Keratinocyte (primary cell): ENCODE data around the gene THBS2. TPM values are rescaled to one million over a fixed set of nuclear protein-coding genes. Genes with fewer than 3 reads are reported as not detected.

Experiments
- DNase-seq: peaks from one replicate; pipeline ENCODE4 v3.0.0-alpha.2; 2011; ENCODE audit warnings: low read depth, missing footprints, low spot score
- FAIRE-seq: peaks from 2 replicates; lab custom pipeline; 2011; peaks lifted over from hg19 to GRCh38; lab: Jason Lieb, UNC
- H2AFZ ChIP-seq: 2 replicates; pipeline ENCODE4 v1.6.0; 2012; ENCODE audit warnings: low read length, control low read depth, inconsistent platforms; ENCODE audit not compliant: control insufficient read depth
- H3K27ac ChIP-seq: 2 replicates; pipeline ENCODE4 v1.5.1; 2011; ENCODE audit warnings: low read length; ENCODE audit not compliant: control insufficient read depth, insufficient read depth
- H3K27me3 ChIP-seq: 3 replicates; pipeline ENCODE4 v1.6.0; 2011; ENCODE audit warnings: low read length; ENCODE audit not compliant: control insufficient read depth, insufficient read depth; ENCODE audit errors: extremely low read depth
- H3K36me3 ChIP-seq, 2 experiments: 2 replicates in 1 of 2; 3 replicates in 1 of 2; pipeline ENCODE4 v1.5.1; 2011; ENCODE audit warnings: low read length in 2 of 2, mild to moderate bottlenecking in 1 of 2; ENCODE audit not compliant: control insufficient read depth in 2 of 2, insufficient read depth in 2 of 2; ENCODE audit errors: extremely low read depth in 1 of 2
- H3K4me1 ChIP-seq: 3 replicates; pipeline ENCODE4 v1.5.1; 2011; ENCODE audit warnings: low read length; ENCODE audit not compliant: control insufficient read depth, insufficient read depth; ENCODE audit errors: extremely low read depth
- H3K4me2 ChIP-seq: 3 replicates; pipeline ENCODE4 v1.6.0; 2011; ENCODE audit warnings: low read depth, low read length; ENCODE audit not compliant: control insufficient read depth, insufficient read depth; ENCODE audit errors: extremely low read depth
- H3K4me3 ChIP-seq, 3 experiments: fragments of 200-600 bp in 1 of 3; sonication (generic) in 1 of 3; 2 replicates in 2 of 3; 3 replicates in 1 of 3; pipeline ENCODE4 v1.5.1; 2011 to 2016; ENCODE audit warnings: low read length in 3 of 3, mild to moderate bottlenecking in 3 of 3, control low read depth in 2 of 3, inconsistent platforms in 1 of 3, low read depth in 1 of 3, mixed read lengths in 1 of 3, mixed run types in 1 of 3, moderate library complexity in 1 of 3; ENCODE audit not compliant: control insufficient read depth in 2 of 3, insufficient read depth in 2 of 3; ENCODE audit errors: extremely low read depth in 1 of 3
- H3K79me2 ChIP-seq: 2 replicates; pipeline ENCODE4 v1.6.0; 2012; ENCODE audit warnings: low read length; ENCODE audit not compliant: control insufficient read depth, insufficient read depth
- H3K9ac ChIP-seq: 3 replicates; pipeline ENCODE4 v1.6.0; 2011; ENCODE audit warnings: low read length; ENCODE audit not compliant: control insufficient read depth, insufficient read depth; ENCODE audit errors: extremely low read depth
- H3K9me1 ChIP-seq: 3 replicates; pipeline ENCODE4 v1.6.0; 2011; ENCODE audit warnings: low read length; ENCODE audit not compliant: control insufficient read depth, insufficient read depth; ENCODE audit errors: extremely low read depth
- H3K9me3 ChIP-seq: 2 replicates; pipeline ENCODE4 v1.5.1; 2012; ENCODE audit warnings: low read depth, low read length; ENCODE audit not compliant: control insufficient read depth
- H4K20me1 ChIP-seq: 3 replicates; pipeline ENCODE4 v1.6.0; 2011; ENCODE audit warnings: low read length; ENCODE audit not compliant: control insufficient read depth, insufficient read depth; ENCODE audit errors: extremely low read depth
- EZH2 ChIP-seq: IDR thresholded peaks from one replicate; pipeline ENCODE4 v1.6.1; 2012; ENCODE audit warnings: inconsistent platforms, mild to moderate bottlenecking, low read length, moderate library complexity
- dilution Hi-C: fragments of 300-500 bp; cut with MboI; formaldehyde crosslinking; loops from one replicate; pipeline ENCODE4 v1.7.0; 2020; ENCODE audit warnings: low sequenced_read_pairs; ENCODE audit not compliant: extremely low pct_ligation_motif_present
- polyA plus RNA-seq, 5 experiments: library from polyadenylated mRNA; depleted of rRNA in 3 of 5; stranded (reverse) in 3 of 5; stranded (forward) in 1 of 5; unstranded in 1 of 5; fragments of >200 nt; gene quantifications; 1 replicate in 1 of 5; 2 replicates in 3 of 5; 3 replicates in 1 of 5; pipeline versions ENCODE4 v1.2.1 to v1.2.3, GENCODE V29; 2011 to 2012; ENCODE audit warnings: missing spikeins in 2 of 5, low read depth in 1 of 5, low replicate concordance in 1 of 5
- TF ChIP-seq, protein P1 (sequence below), 3 experiments: IDR thresholded peaks in 1 of 3; conservative IDR thresholded peaks in 1 of 3; optimal IDR thresholded peaks in 1 of 3; 2 replicates in 2 of 3; 3 replicates in 1 of 3; pipeline versions ENCODE3 to v1.5.1; 2011; ENCODE audit warnings: low read length in 3 of 3, mild to moderate bottlenecking in 3 of 3, moderate library complexity in 2 of 3, control low read depth in 1 of 3, inconsistent platforms in 1 of 3; ENCODE audit not compliant: insufficient read depth in 2 of 3; ENCODE audit errors: extremely low read depth in 1 of 3

The THBS2 gene
- polyA plus RNA-seq, 1 donor (not counting 4 experiments of a cell fraction or from before 2014, with no cell fraction given) = 533 TPM

GRCh38 chr6:169291646-169292337 is 38.1 kb upstream of the THBS2 start:
- dilution Hi-C loops = no loop called here
- Histone ChIP-seq H3K4me1 (peaks cover 83% of the 10 kb centered on the region), H3K9me3 (no peaks in the 10 kb centered on the region), H3K27me3 (no peaks in the 10 kb centered on the region), H3K79me2 (no peaks in the 10 kb centered on the region), H4K20me1 (no peaks in the 10 kb centered on the region), H3K4me3 (no peak overlapping the region), H3K4me2 (peak overlapping the region; percentile 70), H3K36me3 (no peaks in the 10 kb centered on the region), H3K9ac (peak overlapping the region; percentile 66), H3K27ac (peak overlapping the region; percentile 91), H2AFZ (no peak overlapping the region), H3K9me1 (no peaks in the 10 kb centered on the region)
- TF ChIP-seq, protein P1, sequence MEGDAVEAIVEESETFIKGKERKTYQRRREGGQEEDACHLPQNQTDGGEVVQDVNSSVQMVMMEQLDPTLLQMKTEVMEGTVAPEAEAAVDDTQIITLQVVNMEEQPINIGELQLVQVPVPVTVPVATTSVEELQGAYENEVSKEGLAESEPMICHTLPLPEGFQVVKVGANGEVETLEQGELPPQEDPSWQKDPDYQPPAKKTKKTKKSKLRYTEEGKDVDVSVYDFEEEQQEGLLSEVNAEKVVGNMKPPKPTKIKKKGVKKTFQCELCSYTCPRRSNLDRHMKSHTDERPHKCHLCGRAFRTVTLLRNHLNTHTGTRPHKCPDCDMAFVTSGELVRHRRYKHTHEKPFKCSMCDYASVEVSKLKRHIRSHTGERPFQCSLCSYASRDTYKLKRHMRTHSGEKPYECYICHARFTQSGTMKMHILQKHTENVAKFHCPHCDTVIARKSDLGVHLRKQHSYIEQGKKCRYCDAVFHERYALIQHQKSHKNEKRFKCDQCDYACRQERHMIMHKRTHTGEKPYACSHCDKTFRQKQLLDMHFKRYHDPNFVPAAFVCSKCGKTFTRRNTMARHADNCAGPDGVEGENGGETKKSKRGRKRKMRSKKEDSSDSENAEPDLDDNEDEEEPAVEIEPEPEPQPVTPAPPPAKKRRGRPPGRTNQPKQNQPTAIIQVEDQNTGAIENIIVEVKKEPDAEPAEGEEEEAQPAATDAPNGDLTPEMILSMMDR (optimal IDR thresholded peaks at IDR 0.05 in 1 of 3, IDR thresholded peaks at IDR 0.05 in 1 of 3, conservative IDR thresholded peaks at IDR 0.05 in 1 of 3; ENCODE audit: extremely low read depth in 1 of 3, insufficient read depth in 2 of 3, low read length in 3 of 3) = no peak
- TF ChIP-seq EZH2 = no peak
- FAIRE-seq (no peak), DNase-seq (no peak)

- no peak for DNase-seq
These were observed 37.5 kb upstream of the THBS2 start for GRCh38 chr6:169291148-169291547.

More at GRCh38 chr6:169291148-169291547, 37.5 kb upstream of the THBS2 start:
- H3K4me3 ChIP-seq = no peak overlapping the region
- H3K9me1 ChIP-seq = no peaks in the 10 kb centered on the region
- H3K4me1 ChIP-seq = peaks cover 77% of the 10 kb centered on the region
- H3K79me2 ChIP-seq = no peaks in the 10 kb centered on the region
- TF ChIP-seq, protein P1 (optimal IDR thresholded peaks at IDR 0.05 in 1 of 3, IDR thresholded peaks at IDR 0.05 in 1 of 3, conservative IDR thresholded peaks at IDR 0.05 in 1 of 3; ENCODE audit: extremely low read depth in 1 of 3, insufficient read depth in 2 of 3, low read length in 3 of 3) = no peak
- TF ChIP-seq EZH2 = no peak
- no peaks in the 10 kb centered on the region for H4K20me1 ChIP-seq
- no peaks in the 10 kb centered on the region for H3K9me3 ChIP-seq
- no peak overlapping the region for H3K9ac ChIP-seq
- H3K36me3 ChIP-seq = no peaks in the 10 kb centered on the region
- peak overlapping the region; percentile 25 for H3K4me2 ChIP-seq
- H2AFZ ChIP-seq = no peak overlapping the region
- dilution Hi-C loops = no loop called here
- FAIRE-seq = peak; percentile 74
- H3K27ac ChIP-seq = peak overlapping the region; percentile 91
- no peaks in the 10 kb centered on the region for H3K27me3 ChIP-seq
